Stimulated activated naive B cell treated with anti-CD40 and anti-IgM and Interleukin-4, amounts not matched to agents 10 μg/mL and 1 μg/mL and 100 μg/mL, for 72 hours (primary cell): ENCODE data around the gene PHGDH.
"Not testable (repeated sequence)": the region's sequence is repeated elsewhere in the genome, so short reads cannot be mapped to it uniquely, and the experiment has no call there.

Source experiments
- ATAC-seq, 2 donors: fragments of 150-1000 bp; cut with Tn5 transposase; replicated peaks; 2 replicates each; pipeline ENCODE4 v1.10.0; 2021; ENCODE audit warnings: moderate library complexity in 1 of 2
- DNase-seq: peaks from one replicate; pipeline ENCODE4 v3.0.0; 2021
- H3K27ac Mint-ChIP-seq: one replicate; pipeline ENCODE4 v1.8.0; 2022; ENCODE audit warnings: mild to moderate bottlenecking, mixed read lengths
- H3K27me3 Mint-ChIP-seq, 2 donors: one replicate each; pipeline ENCODE4 v1.8.0; 2022; ENCODE audit warnings: mixed read lengths in 2 of 2
- H3K36me3 Mint-ChIP-seq, 2 donors: one replicate each; pipeline ENCODE4 v1.8.0; 2022; ENCODE audit warnings: mixed read lengths in 2 of 2, mild to moderate bottlenecking in 1 of 2
- H3K4me1 Mint-ChIP-seq, 2 donors: one replicate each; pipeline ENCODE4 v1.8.0; 2022; ENCODE audit warnings: mixed read lengths in 2 of 2, mild to moderate bottlenecking in 1 of 2
- H3K4me3 Mint-ChIP-seq, 2 donors: one replicate each; pipeline ENCODE4 v1.8.0; 2022; ENCODE audit warnings: mild to moderate bottlenecking in 2 of 2, mixed read lengths in 2 of 2, moderate library complexity in 1 of 2
- H3K9me3 Mint-ChIP-seq, 2 donors: one replicate each; pipeline ENCODE4 v1.8.0; 2022; ENCODE audit warnings: mixed read lengths in 2 of 2, mild to moderate bottlenecking in 1 of 2

Gene PHGDH

GRCh38 chr1:119772298-119772697 is 60.6 kb downstream of the PHGDH start:
- Mint-ChIP-seq H3K4me3 (no peak overlapping the region), H3K27ac (no peak overlapping the region), H3K27me3 (peaks cover 4 to 13% of the 10 kb centered on the region in 2 donors), H3K9me3 (no peaks in the 10 kb centered on the region), H3K4me1 (no peaks in the 10 kb centered on the region), H3K36me3 (no peaks in the 10 kb centered on the region)
- DNase-seq (no peak), ATAC-seq (no peak)

DNA sequence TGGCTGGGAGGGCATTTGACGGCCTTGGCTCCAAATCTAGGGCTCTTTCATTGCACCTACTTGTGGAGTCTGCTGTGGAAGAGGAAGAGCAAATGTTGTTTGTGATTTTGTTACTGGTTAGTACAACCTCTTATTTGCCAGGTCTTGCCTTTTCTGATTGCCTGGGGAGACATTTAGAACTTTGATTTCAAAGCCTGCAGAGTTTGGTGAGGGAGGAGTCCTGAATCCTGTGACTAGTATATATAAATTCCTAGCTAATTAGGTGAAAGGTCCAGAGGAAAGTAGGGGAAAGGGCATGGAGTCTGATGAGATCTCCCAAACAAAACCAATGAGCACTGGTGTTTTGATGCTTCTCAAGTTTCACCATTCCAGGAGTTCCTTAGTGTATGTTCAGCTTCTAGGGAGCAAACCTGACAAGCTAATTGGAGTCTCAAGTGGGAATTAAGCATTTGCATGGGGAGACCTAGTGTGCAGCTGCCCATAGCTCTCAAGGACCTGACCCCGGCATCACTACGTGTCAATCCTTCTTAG is 62.0 kb downstream of the PHGDH start:
- H3K36me3 Mint-ChIP-seq: no peaks in the 10 kb centered on the region
- H3K9me3 Mint-ChIP-seq: no peaks in the 10 kb centered on the region
- no peaks in the 10 kb centered on the region for H3K4me1 Mint-ChIP-seq
- peaks cover 0 to 11% of the 10 kb centered on the region in 2 donors for H3K27me3 Mint-ChIP-seq
- H3K27ac Mint-ChIP-seq: no peak overlapping the region
- ATAC-seq (no peak), DNase-seq (no peak)
- H3K4me3 Mint-ChIP-seq: no peak overlapping the region

GRCh38 chr1:119774746-119775490 is 63.2 kb downstream of the PHGDH start:
- no peak for DNase-seq
- H3K27ac Mint-ChIP-seq: no peak overlapping the region
- peaks cover 0 to 11% of the 10 kb centered on the region in 2 donors for H3K27me3 Mint-ChIP-seq
- H3K36me3 Mint-ChIP-seq: no peaks in the 10 kb centered on the region
- H3K4me3 Mint-ChIP-seq: no peak overlapping the region
- ATAC-seq: no peak
- H3K9me3 Mint-ChIP-seq: no peaks in the 10 kb centered on the region
- no peaks in the 10 kb centered on the region for H3K4me1 Mint-ChIP-seq

DNA sequence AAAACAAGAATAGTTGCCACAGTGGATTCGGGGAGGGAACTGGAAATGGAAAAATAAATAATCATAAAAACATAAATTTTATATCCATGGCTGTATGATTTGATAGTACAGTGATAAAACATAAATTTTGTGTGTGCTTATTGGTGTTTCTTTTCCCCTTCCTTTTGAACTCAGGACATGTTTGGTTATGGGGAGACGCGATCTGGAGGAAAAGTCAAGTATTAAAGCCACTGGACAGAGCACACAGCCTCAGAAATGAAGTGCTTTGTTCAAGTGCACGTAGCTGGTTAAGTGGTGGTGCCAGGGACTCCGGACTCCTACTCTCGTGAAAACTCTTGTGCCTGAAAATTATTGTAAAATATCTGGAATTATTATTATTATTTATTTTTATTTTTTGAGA is 66.6 kb downstream of the PHGDH start:
- Mint-ChIP-seq H3K4me1 (no peaks in the 10 kb centered on the region), H3K27ac (no peak overlapping the region), H3K4me3 (no peak overlapping the region), H3K36me3 (no peaks in the 10 kb centered on the region), H3K9me3 (no peaks in the 10 kb centered on the region), H3K27me3 (peaks cover 0 to 14% of the 10 kb centered on the region in 2 donors)
- no peak for ATAC-seq
- DNase-seq: no peak

GRCh38 chr1:119778886-119779560 is 67.3 kb downstream of the PHGDH start:
- Mint-ChIP-seq H3K27me3 (peaks cover 0 to 14% of the 10 kb centered on the region in 2 donors), H3K36me3 (no peaks in the 10 kb centered on the region), H3K27ac (no peak overlapping the region), H3K9me3 (no peaks in the 10 kb centered on the region), H3K4me1 (no peaks in the 10 kb centered on the region), H3K4me3 (no peak overlapping the region)
- no peak for DNase-seq
- no peak for ATAC-seq

DNA sequence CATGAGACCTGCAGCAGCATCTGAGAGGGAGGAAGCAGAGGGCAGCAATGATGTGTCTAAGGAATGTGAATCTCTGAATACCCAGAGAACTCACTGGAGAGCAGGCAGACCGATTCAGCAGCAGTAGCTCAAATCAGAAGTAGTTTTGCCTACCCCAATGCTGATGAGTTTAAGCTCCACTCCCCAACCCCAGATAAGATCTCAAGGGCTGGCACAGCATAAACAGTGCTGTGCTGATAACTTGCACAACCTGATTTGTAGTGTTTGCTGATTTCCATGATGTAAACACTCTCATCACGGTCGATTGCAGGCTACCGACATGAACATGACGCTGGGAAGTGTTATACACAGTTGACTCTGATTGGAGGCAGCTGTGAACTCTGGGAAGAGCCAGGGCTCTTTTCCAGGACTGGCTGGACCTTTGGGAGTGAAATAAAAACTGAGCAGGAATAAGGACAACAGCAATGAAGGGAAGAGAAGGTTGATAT is 68.2 kb downstream of the PHGDH start:
- Mint-ChIP-seq H3K9me3 (no peaks in the 10 kb centered on the region), H3K4me1 (no peaks in the 10 kb centered on the region), H3K27ac (no peak overlapping the region), H3K4me3 (no peak overlapping the region), H3K36me3 (no peaks in the 10 kb centered on the region), H3K27me3 (peaks cover 0 to 15% of the 10 kb centered on the region in 2 donors)
- no peak for DNase-seq
- ATAC-seq: no peak

DNA sequence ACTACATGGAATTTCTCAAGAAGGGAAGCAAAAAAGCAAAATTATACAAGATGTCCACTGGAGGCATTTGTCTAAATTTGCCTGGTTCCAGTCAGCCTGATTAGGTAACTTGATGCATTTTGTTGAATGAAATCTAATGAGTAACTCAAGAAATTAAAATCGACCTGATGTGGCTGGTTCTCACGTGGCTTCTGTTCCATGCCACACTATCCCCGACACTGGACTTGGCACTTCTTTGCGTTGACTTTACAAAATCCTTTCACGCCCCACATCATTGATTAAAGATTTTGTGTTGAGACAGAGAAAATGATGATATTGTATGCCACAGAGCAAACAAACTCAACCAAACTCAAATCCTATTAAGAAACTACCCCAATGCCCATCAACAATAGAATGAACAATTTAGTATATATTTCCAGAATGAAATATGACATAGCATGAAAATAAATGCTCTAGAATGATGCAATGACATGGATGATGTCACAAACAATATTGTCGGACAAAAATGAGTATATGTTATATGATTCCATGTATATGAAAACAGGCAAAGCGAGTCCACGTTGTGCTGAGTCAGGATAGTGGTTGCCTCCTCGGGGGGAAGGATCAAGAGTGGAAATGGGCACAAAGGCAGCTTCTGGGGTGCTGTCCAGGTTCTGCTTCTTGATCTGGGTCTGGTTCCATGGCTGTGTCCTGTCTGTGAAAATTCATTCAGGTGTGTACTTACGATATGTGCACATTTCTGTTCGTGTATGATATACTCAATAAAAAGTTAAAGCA is 69.9 kb downstream of the PHGDH start:
- ATAC-seq (no peak), DNase-seq (no peak)
- H3K36me3 Mint-ChIP-seq: no peaks in the 10 kb centered on the region
- H3K27me3 Mint-ChIP-seq: peaks cover 5 to 12% of the 10 kb centered on the region in 2 donors
- H3K27ac Mint-ChIP-seq: no peak overlapping the region
- peaks cover 4 to 9% of the 10 kb centered on the region in 2 donors for H3K4me1 Mint-ChIP-seq
- H3K9me3 Mint-ChIP-seq: no peaks in the 10 kb centered on the region
- no peak overlapping the region for H3K4me3 Mint-ChIP-seq

GRCh38 chr1:119782631-119783325 is 71.0 kb downstream of the PHGDH start:
- Mint-ChIP-seq H3K27me3 (peaks cover 5 to 12% of the 10 kb centered on the region in 2 donors), H3K4me1 (peaks cover 6 to 10% of the 10 kb centered on the region in 2 donors), H3K9me3 (no peaks in the 10 kb centered on the region), H3K27ac (no peak overlapping the region), H3K4me3 (no peak overlapping the region), H3K36me3 (no peaks in the 10 kb centered on the region)
- ATAC-seq (peak in 1 of 2 donors; percentile 21), DNase-seq (no peak)

DNA sequence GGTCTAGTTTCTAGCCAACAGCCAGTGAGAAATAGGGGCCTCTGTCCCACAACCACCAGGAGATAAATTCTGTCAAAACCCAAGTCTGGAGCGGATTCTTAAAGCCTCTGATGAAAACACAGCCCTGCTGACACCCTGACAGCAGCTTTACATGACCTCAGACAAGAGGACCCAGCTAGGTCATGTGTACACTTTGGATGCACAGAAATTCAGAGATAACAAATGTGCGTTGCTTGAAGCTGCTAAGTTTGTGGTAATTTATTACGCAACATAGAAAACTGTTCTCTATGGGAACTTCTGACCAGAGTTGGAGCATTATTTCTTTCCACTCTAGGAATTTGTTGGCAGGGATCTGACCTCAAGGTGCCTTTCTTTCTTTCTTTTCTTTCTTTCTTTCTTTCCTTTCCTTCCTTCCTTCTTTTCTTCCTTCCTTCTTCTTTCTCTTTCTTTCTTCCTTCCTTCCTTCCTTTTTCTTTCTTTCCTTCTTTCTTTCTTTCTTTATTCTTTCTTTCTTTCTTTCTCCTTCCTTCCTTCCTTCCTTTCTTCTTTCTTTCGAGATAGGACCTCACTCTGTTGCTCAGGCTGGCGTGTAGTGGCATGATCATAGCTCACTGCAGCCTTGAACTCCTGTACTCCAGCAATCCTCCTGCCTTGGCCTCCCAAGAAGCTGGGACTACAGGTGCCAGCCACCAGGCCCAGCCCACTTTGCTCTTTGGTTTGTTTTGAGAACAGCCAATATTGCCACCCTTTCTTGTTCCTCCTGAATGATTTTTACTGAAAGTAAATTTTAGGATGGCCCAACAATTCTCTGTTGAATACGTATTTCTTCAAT is 71.8 kb downstream of the PHGDH start:
- H3K4me1 Mint-ChIP-seq: peaks cover 6 to 10% of the 10 kb centered on the region in 2 donors
- ATAC-seq (no peak), DNase-seq (no peak)
- H3K9me3 Mint-ChIP-seq: no peaks in the 10 kb centered on the region
- no peak overlapping the region for H3K4me3 Mint-ChIP-seq
- peak overlapping the region; percentile 47 for H3K27ac Mint-ChIP-seq
- no peaks in the 10 kb centered on the region for H3K36me3 Mint-ChIP-seq
- peaks cover 5 to 12% of the 10 kb centered on the region in 2 donors for H3K27me3 Mint-ChIP-seq

DNA sequence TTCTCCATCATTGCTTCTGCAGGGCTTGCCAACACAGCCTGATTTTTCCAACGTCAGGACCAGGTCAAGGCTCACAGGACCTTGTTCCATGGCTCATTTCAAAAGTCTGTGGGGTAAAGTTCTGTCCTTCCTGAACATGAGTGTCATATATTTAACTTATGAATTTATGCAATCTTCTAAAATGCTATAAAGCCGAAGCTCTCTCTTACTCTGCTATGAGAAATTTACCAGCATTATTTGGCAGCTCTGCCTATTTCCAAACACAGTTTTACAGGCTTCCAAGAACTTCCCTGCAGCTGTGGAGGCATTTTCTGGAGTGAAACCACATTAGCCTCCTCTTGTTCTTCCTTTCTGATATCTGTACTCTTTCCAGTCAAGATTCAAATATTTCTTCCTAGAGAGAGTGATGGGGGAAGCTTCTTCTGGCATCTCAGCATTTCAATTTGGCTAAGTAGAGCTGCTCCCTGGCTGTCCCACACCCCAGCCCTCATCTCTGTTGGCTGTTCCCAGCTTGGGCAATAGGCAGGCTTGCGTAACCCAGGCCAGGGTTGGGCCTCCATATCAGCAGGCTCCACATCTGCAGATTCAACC is 72.6 kb downstream of the PHGDH start:
- Mint-ChIP-seq H3K36me3 (no peaks in the 10 kb centered on the region), H3K4me1 (peaks cover 6 to 10% of the 10 kb centered on the region in 2 donors), H3K27me3 (peaks cover 6 to 14% of the 10 kb centered on the region in 2 donors), H3K27ac (no peak overlapping the region), H3K9me3 (no peaks in the 10 kb centered on the region), H3K4me3 (no peak overlapping the region)
- ATAC-seq (no peak), DNase-seq (no peak)

- H3K27ac Mint-ChIP-seq: peak overlapping the region; percentile 87
- H3K36me3 Mint-ChIP-seq, ATAC-seq, DNase-seq, H3K9me3 Mint-ChIP-seq: not testable (repeated sequence)
- peaks cover 20% of the 10 kb centered on the region in 2 donors for H3K27me3 Mint-ChIP-seq
- peak overlapping the region in 1 of 2 donors; percentile 49 for H3K4me3 Mint-ChIP-seq
- H3K4me1 Mint-ChIP-seq: peaks cover 6 to 10% of the 10 kb centered on the region in 2 donors
Observed at GRCh38 chr1:119786046-119786445, 74.3 kb downstream of the PHGDH start.

GRCh38 chr1:119786473-119787050 is 74.8 kb downstream of the PHGDH start:
- H3K27me3 Mint-ChIP-seq: peaks cover 20 to 22% of the 10 kb centered on the region in 2 donors

More at GRCh38 chr1:119786473-119787050, 74.8 kb downstream of the PHGDH start:
- peak in 1 of 2 donors; percentile 34 for ATAC-seq
- DNase-seq: peak; percentile 6
- not testable (repeated sequence) for H3K9me3 Mint-ChIP-seq, H3K36me3 Mint-ChIP-seq, H3K27ac Mint-ChIP-seq
- Mint-ChIP-seq H3K4me1 (peaks cover 6 to 10% of the 10 kb centered on the region in 2 donors), H3K4me3 (peak overlapping the region in 1 of 2 donors; percentile 49)
